Inferior parietal cortex (tissue), 1 donor: Measurements from ENCODE around the gene GULP1.

Experiments used
- DNase-seq: peaks from one replicate; pipeline ENCODE4 v3.0.0-alpha.2; 2016; ENCODE audit errors: extremely low spot score

GULP1 gene

DNA sequence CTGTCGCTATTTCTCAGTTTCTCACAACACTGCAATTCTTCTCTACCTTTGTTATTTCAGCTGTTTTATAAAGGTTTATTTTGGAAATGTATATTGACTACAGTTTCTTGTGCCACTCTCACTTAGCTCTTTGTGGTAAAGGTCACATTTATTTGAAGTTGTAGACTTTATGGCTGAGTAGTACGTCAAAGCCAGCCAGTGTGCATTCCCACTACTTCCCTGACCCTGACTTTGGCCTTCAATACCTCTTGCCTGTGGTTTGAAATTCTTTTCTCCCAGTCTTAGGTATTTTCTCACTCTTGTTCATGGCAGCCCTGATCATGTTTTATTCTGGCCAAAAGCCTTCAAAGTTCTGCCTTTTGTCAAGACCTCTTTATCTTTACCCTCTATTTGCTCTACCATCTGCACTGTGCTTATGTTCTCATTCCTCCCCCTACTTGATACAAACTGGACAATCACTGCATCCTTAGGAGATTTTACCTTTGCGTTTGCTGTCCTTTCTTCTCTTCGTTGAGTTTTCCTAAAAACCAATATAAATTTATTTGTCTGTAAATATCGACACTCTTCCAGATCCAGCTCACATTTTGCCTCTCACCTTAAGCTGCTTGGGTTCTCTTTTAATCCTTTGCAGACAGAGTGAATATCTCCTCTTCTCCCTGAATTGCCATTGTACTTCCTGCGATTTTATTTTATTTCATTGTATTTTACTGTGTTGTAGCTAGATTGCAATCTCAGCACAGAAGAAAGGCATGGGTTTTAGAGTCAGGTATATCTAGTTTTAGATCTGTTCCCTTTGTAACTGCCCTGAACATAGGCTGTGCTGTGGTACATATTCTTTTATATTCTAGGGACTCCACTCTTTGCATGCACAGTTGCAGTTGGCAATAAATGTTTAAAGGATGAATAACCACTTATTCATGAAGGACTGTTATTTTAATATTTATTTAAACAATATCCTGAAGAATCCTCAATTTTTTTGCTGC is 31.2 kb downstream of the GULP1 start:
- DNase-seq = no peak

DNA sequence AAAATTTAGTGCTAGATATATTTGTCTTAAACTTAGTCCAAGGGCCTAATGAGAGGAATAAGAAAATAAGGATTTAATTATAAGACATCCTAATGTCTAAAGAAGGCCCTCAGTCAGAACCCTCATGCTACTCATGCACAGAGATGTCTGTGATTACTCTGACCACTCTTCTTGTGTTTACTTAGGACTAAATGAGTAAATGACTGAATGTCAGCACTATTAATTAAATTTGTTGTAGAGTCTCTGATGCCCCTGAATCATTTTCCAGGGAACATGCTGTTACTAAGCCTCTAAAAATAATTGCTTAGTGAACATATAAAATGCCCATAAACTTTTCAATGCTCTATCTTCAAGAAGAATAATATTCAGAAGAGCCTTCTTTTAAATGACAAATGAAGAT is 32.4 kb downstream of the GULP1 start:
- no peak for DNase-seq

DNA sequence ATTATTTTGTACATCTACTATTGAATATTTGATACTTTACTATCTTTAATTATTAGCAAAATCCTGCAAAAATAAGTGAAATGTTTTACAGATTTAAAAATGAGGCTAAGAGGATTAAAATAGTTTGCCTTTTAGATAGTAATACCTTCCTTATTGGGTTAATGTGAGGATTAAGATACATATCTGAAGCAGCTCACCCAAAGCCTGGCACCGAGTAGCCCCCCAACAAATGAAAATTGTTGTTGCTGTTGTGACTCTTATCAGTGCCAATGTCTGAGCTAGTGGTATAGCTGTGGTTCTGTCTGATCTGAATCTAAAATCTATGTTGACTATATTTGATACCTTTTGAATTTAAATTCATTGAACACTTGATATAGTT is 34.6 kb downstream of the GULP1 start:
- no peak for DNase-seq

DNA sequence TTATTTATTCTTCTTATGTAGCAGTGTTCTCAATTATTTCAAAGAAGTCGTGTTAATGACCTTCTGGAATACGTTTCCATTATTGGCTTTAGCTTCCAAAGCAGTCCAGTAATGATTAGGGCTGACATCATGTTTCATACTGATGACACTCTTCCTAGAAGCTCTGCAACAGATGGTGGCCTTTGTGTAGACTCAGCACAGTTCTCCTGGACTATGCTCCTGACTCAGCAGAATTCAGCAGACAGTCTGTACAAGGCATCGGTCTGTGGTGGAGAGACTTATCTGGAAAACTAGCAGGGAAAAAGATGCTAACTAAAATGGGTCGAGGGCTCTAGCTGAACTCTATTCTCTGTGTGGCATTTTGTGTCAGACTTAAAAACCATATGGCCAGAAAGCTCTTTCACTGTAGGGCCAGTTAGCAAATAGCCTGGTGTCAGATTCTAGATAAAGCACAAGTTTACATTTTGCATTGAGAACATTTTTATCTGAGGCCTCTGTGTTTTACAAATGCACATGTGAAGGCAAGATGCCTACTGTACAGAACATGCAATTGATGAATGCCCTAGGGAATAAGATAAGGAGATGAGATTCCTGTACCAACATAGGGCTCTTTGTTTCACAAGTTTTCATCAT is 35.1 kb downstream of the GULP1 start:
- DNase-seq = no peak

DNA sequence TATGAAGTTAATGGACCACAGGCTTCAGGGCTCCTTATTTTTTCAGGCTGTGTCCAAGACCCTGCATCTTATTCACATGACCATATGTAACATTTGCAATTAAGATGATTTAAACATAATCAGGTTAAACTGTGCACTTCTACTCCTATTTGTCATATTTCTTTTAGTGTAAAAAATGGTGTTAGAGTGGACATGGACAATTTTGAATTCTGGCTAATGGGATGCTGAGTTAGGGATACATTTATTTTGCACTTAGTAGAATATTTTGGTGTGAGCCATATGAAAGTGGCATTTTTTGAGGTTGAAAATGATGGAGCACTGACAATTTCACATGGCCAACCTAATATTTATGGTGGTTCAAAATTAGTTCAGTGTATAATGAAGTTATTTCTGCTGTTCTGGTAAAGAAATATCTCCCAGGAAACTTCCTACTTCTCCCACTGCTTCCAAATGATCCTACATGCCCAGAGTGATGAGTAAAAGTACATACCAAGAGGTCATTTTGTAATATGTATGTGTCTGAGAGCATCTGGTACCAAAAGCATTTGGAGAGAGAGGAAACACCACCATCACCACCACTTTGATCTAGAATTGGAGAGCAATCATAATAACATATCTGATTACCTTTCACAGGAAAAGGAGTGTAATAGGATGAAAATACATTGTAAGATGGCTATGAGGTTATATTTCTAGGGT is 36.0 kb downstream of the GULP1 start:
- no peak for DNase-seq

DNA sequence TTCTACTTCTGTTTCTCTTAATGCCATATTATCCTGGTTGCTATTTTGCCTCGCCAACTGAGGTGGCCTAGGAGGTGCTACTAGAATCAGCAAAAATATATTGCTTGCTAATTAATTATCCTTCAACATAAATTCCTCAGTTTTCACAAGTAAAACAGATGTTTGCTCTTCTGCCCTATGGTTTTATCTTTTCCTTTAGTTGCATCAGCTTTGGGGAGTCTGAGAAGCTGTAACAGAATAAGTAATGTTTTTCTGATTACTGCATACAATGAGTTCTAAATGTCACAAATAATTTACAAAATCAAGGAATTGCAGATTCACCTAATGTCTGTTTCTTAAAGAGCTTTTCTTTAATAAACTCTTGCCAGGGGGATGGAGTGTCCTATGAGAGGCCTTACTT is 36.7 kb downstream of the GULP1 start:
- DNase-seq = no peak

DNA sequence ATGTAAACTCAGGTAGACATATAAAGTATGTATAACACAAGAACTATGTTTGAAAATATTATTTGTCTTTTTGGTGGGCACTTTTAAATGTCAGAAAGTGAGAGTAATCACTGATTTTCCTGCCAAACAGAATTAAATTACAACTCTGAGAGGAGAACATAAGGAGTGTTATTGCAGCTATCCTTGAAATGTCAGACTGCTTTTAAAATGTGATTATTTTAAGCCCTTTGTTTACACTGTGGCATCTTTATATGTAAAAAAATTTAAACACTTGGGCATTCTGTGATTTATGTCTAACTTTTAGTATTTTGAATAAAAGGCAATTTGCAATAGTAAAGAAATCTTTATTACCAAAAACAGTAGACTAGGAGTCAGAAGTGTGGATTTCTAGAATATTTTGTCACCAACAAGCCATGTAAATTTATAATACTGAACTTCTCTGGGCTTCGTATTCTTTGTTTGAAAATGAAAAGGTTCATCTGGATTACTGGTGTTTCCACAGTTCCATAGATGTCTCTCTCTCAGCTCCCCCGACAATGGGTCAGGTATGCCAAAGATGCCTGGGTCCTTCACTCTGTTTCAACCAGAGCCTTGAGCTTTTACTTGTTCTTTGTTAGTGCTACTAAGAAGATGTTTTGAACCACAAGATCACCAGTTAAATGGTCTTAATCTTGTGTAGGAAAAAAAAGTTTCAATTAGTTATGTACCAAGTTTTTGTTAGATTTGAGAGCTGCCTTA is 38.8 kb downstream of the GULP1 start:
- DNase-seq = no peak

DNA sequence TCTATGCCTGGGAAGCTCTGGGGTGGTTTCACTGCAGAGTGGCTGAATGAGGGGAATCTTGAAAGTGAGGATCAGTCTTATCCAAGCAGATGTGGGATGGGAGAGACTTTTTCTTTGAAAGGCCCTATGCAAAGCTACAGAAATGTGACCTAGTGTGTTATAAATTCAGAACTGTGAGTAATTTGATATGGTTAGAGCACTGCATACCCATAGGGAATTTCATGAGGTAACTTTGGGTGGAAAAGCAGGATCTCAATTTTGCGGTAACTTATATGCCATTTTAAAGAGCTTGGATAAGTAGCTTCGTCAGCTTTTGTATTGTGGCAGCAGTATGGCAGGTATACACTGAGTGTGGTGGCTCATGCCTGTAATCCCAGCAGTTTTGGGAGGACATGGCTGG is 40.9 kb downstream of the GULP1 start:
- DNase-seq = no peak

DNA sequence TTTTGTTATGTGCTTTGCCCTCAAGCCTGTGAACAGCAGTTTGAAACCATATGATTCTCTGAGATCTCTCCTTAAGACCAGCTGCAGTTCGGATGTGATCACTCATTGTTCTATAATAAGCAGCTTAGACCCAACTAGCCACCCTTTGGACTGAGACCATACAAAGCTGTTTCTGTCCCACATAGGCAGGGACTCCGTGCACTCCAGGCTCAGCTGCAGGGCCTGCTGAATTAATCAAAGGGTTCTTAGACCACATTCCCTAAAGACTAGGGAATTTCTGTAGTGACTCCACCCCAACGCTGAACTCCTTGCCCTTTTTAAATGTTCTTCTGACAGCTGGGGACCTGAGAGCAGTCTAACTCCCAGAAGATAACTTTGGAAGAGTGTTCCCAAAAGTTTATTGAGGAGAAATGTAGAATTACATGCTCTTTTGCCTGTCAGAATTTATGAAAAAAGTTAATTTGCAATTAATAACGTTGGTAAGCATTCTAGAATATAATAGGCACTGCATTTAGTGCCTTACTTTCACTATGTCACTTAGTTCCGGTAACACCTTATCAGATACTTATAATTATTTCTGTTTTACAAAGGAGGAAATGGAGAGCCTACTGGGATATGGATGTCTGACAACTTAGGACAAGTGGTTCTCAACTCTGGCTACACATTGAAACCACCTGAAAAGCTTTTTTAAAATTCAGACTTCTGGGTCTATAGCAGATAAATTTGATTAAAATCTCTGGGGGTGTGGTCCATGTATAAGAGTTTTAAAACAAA is 42.3 kb downstream of the GULP1 start:
- peak; percentile 36 for DNase-seq

DNA sequence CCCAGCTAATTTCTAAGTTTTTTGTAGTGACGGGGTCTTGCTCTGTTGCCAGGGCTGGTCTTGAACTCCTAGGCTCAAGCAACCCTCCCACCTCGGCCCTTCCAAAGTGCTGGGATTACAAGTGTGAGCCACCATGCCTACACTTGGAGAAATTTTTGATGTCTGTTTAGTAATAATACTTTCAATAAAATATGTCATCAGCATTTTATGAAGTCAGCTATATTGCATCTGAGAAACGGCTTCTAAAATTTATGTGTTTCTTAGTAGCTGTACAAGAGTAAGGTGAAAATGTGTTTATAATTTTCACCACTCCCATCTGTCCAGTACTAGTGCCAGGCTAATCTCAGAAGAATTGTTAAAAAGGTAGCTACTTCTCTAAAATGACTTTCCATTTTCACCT is 46.8 kb downstream of the GULP1 start:
- DNase-seq = no peak

DNA sequence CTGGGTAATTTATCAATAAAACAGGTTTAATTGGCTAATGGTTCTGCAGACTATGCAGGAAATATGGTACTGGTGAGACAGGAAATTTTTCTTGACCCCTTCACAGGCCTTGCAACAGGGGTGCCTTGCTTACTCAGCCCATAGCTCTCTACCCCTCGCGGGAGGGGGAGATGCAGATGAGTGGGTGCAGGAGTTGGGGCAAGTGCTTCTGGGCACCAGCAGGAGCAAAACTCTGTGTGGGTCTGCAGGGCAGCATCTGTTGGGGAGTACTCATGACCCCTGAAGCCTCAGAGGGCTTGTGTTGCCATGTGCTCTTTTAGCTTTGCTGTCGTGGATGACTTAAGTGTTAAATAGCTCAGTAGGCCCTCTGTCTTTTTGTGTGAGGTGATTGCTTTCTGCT is 48.6 kb downstream of the GULP1 start:
- DNase-seq = no peak

DNA sequence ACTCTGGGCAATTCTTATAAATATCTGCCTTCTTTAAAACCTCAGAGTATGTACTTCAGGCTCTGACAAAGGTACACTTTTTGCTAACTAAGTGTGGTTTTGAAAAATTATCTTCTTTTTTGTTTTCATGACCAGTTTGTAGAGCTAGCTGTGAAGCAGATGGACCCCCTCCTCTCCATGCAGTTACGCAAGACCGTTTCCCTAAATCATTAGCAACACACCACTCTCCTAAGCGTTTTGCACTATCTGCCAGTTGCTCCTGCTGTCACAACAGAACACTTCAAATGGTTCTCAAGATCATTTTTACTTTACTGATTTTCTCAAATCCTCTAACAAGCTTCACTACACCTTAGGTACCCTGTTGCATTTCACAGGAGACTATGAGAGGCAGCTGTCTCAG is 53.3 kb downstream of the GULP1 start:
- no peak for DNase-seq

DNA sequence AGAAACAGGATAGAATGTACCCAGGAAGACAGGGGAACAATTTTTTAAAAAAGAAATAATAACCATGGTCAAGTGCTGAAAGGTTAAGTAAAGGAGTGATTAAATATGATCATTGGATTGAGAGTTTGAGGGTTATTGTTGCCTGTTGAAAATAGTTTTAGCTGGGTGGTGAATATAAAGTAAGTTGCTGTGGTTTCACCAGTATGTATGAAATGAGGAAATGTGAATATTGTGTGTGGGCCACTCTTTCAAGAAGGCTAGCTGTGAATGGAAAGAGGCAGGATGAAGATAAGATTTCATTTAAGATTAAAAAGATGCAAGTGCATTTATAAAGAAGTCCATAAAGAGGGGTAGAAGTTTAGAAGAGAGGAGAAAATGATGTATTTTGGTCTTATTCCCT is 53.8 kb downstream of the GULP1 start:
- no peak for DNase-seq

DNA sequence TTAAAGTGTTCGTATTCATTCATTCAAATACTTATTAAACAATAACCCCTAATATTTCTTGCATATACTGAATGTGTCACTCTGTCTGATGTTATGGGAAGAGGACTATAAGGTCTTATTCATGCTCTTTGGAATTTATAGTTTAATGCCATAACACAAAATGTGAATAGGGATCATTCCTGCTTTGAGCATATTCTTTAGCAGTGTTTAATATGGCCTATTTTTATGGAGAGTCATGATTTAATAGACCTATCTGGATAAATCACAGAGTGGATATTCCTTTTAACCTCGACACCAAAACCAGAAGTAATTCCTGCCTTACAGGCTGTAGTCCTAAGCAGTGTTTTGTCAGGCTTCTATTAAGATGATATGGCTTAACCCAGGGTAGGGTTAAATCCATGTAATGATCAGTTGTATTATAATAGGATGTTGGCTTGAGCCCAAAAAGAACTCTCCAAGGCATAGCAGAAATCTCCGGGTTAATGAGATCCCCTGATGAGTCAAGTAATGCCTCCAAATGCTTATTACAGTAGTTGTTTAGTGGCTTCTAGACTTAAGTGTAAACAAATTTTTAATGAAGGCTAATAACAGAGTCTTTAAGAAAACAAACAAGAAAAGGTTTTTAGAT is 54.3 kb downstream of the GULP1 start:
- DNase-seq = no peak

DNA sequence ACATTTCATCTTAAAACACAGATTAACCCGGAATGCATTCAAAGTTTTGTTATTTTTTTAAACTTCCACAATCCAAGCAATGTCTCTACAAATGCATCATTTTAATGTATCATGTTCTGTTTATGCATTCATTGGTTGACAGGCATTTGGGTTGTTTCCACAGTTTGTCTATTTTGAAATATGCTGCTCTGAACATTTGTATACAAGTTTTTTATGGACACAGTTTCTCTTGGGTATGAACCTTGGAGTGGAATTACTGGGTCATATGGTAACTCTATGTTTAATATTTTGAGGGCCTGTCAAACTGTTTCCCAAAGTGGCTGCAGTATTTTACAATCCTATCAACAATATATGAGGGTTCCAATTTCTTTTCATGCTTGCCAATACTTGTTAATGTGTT is 57.3 kb downstream of the GULP1 start:
- no peak for DNase-seq

DNA sequence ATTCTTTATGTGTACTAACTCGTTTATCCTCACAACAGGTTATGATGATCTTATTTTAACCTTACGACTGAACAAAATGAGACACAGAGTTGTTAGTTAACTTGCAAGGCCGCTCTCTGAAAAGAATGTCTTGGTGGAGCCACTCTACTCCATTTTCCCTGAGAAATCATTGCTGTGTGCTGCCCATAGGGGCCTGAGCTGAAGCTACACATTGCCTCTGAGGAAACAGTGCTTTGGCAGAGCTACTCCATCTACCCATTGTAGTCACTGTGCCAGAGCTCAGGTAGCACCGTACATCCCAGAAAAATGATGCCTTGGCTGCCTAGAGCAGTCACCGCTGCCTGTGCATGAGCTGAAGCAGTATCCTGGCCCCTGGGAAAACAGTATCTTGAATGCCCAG is 61.6 kb downstream of the GULP1 start:
- no peak for DNase-seq

DNA sequence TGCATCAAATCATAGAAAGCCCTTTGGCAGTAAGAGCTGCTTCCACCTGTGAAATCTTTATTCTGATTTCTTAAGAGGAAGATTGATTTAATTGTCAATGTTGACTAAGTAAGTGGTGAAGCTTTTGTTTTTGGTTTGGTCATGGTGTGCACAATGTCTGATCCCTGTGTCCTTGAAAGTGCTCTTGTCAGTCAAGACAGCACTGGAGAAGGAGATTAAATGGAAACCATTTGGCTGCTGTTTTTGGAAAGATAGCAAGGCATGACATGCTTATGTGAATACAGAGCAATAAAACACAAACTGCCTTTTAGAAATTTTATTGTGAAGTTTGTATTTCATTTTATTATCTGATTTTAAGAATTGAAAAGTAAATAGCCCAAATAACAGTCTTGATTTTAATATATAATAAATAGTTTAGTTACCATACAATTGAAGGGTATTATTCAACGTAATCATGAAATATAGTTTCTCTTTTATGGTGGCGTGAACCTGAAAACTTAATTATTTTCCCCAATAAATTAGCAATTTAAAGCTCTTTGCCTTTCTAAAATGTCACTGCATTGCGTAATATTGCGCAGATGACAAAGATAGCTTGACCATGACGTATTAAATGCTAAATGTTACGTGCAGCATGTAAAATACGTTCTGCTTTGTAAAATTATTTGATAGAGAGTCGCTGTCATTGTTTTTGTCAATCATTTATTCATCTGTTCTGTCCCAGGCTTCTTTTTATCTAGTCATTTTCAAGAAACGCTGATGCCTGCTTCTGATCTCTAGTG is 69.0 kb downstream of the GULP1 start:
- DNase-seq = no peak

DNA sequence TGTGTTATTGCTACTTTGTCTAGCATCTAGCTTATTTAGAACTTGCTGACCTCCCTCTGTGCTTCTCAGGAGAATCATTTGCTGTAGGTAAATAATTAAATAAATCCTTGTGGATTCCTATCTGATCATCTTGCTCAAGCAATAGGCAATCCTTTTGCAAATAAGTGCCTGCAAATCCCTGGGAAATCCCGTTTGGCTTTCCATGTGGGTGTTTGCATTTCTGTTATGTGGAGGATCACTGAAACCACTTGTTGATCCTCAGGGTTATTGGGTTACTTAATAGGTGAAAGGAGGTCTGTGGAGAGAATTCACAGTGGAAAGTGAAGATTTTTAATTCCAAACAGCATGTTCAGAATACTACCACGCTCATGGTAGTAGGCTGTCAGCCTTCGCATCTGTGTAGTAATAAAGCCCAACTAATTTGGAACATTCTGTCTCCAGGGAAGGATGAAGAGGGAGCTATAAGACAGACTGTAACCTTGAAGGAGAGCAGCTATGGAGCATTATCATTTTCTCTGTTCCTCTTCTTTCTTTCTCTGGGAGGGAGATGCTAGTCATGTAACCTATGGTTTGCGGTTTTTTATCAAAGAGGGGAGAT is 72.5 kb downstream of the GULP1 start:
- DNase-seq = no peak

DNA sequence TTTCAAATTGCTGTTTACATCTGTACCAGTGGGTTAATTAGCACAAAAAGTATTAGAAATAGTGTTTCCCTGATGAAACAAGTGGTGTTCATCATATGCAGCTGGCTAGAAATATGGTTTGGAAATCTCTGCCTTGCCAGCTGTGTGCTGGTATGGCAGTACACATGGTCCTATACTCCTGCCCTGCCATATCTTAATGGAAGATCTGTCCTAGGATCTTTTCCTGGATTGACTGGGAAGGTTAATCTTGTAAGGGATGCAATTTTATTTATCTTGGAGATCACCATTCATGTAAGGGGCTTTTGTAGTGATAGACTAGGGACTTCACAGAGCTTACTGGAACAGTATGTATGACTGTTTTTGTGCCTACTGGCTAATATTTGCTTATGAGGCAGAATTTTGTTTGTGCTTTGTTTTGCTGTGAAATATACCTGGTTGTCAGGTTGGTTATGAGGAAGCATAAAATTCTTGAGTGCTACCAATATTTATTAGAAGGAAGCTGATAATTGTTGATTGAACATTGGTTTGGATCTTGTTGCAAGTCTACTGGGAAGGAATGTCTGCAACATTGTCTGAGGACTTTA is 73.5 kb downstream of the GULP1 start:
- no peak for DNase-seq
